ENCODE measurements around the gene B4GALT5.

GRCh38 chr20:49633643-49634042 lies 80.0 kb downstream of the B4GALT5 start:
- TF ChIP-seq POLR2A (IDR thresholded peaks at IDR 0.05; ENCODE audit: low read depth, low read length), result no peak
- no peak for TF ChIP-seq TAF1 (IDR thresholded peaks at IDR 0.05; ENCODE audit: borderline replicate concordance, low read depth, low read length)
